Fibroblast of the aortic adventitia (primary cell): ENCODE results near the gene CLDN5. TPM values are rescaled to one million over a fixed set of nuclear protein-coding genes. Genes with fewer than 3 reads are reported as not detected.

Experiments used
- DNase-seq: peaks from one replicate; pipeline ENCODE4 v3.0.0-alpha.2; 2010; ENCODE audit warnings: low read depth
- H3K4me3 ChIP-seq: 2 replicates; pipeline ENCODE4 v1.5.1; 2011; ENCODE audit warnings: low read depth, mild to moderate bottlenecking, control low read depth, low read length, moderate library complexity
- total RNA-seq: library from RNA; depleted of rRNA; stranded (reverse); fragments of >200 nt; gene quantifications from 2 replicates; pipeline ENCODE4 v1.2.3, GENCODE V29; 2012; ENCODE audit warnings: low replicate concordance
- TF ChIP-seq, protein P1 (sequence below): IDR thresholded peaks from 2 replicates; pipeline ENCODE4 v1.5.1; 2011; ENCODE audit warnings: mild to moderate bottlenecking, low read length, control low read depth, inconsistent platforms; ENCODE audit not compliant: insufficient read depth

The CLDN5 gene
- total RNA-seq, 1 donor = 0.27 TPM

DNA sequence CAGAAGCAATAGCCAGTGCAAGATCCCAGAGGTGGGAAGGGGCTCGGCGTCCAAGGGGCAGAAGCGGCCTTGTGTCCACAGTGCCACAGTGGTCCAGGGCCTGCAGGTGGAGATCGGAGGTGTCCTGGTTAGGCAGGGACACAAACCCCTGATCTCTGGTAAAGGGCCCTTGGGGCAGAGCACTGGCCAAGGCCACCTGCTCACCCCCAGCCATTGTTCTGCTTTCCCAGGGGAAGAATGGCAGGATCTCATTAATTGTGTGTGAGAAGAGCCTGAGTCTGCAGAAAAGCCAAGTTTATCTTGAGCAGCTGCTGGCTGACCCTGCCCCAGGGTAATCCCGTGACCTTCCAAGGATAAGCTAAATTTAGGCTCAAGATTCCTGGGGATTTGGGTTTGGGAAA is 3.1 kb upstream of the CLDN5 start:
- H3K4me3 ChIP-seq = no peak overlapping the region
- TF ChIP-seq, protein P1, sequence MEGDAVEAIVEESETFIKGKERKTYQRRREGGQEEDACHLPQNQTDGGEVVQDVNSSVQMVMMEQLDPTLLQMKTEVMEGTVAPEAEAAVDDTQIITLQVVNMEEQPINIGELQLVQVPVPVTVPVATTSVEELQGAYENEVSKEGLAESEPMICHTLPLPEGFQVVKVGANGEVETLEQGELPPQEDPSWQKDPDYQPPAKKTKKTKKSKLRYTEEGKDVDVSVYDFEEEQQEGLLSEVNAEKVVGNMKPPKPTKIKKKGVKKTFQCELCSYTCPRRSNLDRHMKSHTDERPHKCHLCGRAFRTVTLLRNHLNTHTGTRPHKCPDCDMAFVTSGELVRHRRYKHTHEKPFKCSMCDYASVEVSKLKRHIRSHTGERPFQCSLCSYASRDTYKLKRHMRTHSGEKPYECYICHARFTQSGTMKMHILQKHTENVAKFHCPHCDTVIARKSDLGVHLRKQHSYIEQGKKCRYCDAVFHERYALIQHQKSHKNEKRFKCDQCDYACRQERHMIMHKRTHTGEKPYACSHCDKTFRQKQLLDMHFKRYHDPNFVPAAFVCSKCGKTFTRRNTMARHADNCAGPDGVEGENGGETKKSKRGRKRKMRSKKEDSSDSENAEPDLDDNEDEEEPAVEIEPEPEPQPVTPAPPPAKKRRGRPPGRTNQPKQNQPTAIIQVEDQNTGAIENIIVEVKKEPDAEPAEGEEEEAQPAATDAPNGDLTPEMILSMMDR = no peak
- no peak for DNase-seq

DNA sequence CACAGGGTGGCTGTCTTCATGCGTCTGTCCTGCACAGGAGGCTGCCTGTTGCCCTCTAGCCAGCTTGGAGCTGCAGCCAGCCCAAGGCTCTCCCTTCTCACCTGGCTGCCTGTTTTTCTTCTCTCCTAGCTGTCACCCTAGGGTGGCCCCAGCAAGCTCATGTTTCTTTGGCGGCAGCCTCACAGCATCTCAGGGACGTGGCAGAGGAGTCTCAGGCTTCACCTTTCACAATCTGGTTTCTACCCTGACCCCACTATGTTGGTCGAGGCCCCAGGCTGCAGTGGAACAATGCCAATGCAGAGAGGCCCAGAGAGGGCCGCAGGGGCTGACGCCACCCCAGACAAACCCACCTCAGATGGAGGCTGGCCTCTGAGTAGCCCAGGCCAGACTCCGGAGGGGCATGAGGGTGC is 2.5 kb upstream of the CLDN5 start:
- no peak for DNase-seq
- no peak overlapping the region for H3K4me3 ChIP-seq
- TF ChIP-seq, protein P1 = no peak

DNA sequence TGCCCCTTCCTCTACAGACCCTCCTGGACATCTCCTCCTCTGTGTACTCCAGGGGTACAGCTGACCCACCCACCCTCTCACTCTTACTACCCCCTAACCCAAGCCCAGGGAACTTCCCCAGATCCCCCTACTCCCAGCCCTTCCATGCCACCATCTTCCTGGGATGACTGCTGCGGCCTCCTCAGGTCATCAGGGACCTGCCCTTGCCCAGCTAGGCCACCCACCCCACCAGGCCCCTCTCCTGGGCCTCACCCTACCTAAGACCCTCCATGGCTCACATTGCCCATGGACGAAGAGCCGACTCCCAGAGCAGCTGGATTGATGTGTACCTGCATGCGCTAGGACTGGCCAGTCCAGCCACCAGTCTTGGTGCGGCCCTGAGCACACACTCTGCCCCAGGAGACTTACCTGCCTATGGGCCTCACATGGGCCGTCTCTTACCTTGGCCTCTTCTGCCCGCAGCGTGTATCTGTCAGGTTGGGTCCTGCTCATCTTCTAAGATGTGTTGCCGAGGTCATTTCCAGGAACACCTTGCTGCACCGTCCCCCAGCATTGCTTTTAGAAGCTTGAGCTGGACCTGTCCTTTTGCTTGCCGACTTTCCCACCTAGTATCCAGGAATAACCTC is 2.0 kb upstream of the CLDN5 start:
- H3K4me3 ChIP-seq = no peak overlapping the region
- DNase-seq = no peak
- TF ChIP-seq, protein P1 = no peak

DNA sequence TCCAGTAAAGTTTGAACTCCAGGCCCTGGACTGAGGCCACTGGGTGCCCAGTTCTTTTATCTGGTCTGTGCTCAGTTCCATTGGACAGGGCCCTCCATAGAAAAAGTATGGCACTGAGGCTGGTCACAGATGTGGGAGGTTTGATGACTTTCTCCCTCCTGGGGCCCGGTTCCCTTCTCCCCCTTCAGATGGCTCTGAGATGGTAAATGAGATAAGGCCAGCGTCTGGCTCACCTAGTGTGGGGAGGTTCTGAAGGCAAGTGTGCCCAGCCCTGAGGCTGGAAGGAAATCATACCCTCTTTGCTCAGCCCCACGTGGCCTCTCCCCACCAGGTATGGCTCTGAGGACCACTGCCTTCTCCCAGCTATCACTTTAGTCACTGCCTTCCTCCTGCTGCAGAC is 1.5 kb upstream of the CLDN5 start:
- TF ChIP-seq, protein P1 = no peak
- no peak for DNase-seq
- H3K4me3 ChIP-seq = no peak overlapping the region

DNA sequence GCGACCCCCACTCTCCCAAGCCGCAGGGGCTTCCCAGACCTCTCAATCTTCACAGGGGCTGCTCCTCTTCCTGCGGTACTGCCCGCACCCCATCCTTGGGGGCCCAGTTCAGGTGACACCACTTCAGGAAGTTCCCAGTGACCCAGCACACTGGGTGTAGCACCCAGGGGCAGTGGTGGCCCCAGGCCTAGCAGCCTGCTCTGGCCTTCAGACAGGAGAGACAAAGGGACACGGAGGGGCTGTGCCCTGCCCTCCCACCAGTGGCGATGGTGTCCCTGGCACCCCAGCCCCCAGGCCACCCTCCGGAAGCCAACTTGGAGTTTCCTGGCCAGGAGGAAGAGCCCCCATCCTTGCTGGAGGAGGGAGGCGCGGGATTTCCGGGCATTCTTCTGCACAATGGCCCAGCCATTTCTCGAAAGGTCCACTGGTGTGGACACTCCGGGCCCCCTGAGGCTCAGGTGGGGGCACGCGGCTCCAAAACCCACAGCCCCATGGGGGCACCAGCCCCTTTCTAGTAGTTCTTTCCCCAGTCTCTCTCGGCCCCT is 978 bp upstream of the CLDN5 start:
- no peak for DNase-seq
- TF ChIP-seq, protein P1 = no peak
- H3K4me3 ChIP-seq = no peak overlapping the region

DNA sequence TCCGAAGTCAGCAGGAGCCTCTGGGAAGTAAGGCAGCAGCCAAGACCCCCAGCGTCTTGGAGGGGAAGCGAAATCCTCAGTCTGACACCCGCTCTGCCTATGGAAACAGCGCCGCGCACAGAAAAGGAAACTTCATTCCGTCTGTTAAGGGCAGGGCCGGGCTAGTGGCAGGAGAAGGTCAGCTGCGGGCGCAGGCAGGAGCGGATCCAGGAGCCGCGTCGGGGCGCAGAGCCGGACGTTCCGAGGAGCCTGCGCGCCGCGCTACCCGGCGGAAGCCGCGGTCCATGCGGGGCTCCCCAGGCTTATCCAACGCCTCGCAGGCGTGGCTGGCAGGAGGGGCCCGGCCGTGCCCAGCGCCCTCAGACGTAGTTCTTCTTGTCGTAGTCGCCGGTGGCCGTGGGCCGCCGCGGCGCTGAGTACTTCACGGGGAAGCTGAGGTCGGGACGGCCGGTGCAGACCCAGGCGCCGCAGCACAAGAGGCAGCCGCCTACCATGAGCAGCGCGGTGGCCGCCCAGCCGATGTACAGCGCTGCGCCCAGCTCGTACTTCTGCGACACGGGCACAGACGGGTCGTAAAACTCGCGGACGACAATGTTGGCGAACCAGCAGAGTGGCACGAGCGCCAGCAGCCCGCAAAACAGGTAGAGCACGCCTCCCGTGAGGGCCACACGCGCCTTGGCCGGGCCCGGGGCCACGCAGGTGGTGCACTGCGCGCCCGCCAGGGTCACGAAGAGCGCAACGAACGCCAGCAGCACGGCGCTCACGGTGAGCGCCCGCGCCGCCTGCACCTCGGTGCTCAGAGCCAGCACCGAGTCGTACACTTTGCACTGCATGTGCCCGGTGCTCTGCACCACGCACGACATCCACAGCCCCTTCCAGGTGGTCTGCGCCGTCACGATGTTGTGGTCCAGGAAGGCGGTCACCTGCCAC is 705 bp downstream of the CLDN5 start:
- DNase-seq = peak; percentile 23
- TF ChIP-seq, protein P1 = no peak
- peak overlapping the region; percentile 33 for H3K4me3 ChIP-seq
